ENCODE data around the gene SULT2B1. TPM values are rescaled to one million over a fixed set of nuclear protein-coding genes. Genes with fewer than 3 reads are reported as not detected.
"Not testable (repeated sequence)": the region's sequence is repeated elsewhere in the genome, so short reads cannot be mapped to it uniquely, and the experiment has no call there.

SULT2B1 gene
- total and polyA plus RNA-seq, 2 of the 4 experiments (the other 2 are of a cell fraction): 0.09 TPM; not detected in 1

DNA sequence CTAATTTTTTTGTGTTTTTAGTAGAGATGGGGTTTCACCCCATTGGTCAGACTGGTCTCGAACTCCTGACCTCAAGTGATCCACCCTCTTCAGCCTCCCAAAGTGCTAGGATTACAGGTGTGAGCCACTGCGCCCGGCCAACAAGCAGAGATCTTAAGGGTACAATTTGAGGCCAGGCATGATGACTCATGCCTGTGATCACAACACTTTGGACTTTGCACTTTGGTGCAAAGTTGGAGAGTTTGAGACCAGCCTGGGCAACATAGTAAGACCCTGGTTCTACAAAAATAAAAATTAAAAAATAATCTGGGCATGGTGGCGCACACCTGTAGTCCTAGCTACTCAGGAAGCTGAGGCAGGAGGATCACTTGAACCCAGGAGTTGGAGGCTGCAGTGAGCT, 32.5 kb upstream of the SULT2B1 start:
- H3K27ac ChIP-seq (ENCODE audit: insufficient read depth, low read length); H2BK15ac ChIP-seq (ENCODE audit: low read depth, low read length); H3K36me3 ChIP-seq (ENCODE audit: control insufficient read depth, insufficient read depth, low read length); H3K4me3 ChIP-seq (ENCODE audit: insufficient read depth, low read depth, low read length); H3K79me1 ChIP-seq (ENCODE audit: low read depth in 1 of 2, low read length in 2 of 2); H3K18ac ChIP-seq (ENCODE audit: low read depth, low read length); DNase-seq; H3K9me3 ChIP-seq (ENCODE audit: control insufficient read depth, insufficient read depth, low read length); H3K4ac ChIP-seq (ENCODE audit: low read depth, low read length); H4K20me1 ChIP-seq (ENCODE audit: insufficient read depth, low read length); H3K4me2 ChIP-seq (ENCODE audit: low read depth, low read length); H2BK20ac ChIP-seq (ENCODE audit: low read depth, low read length); H3K56ac ChIP-seq (ENCODE audit: extremely low read depth, insufficient read depth, low read length); H2AFZ ChIP-seq (replicated peaks; ENCODE audit: low read length, poor library complexity); CTCF ChIA-PET; H3K4me1 ChIP-seq (ENCODE audit: control insufficient read depth, insufficient read depth, low read length); H2BK5ac ChIP-seq (ENCODE audit: low read depth, low read length, poor library complexity, severe bottlenecking); H3K9me1 ChIP-seq (ENCODE audit: insufficient read depth, low read length); H4K91ac ChIP-seq (ENCODE audit: insufficient read depth, low read depth, low read length); BruUV-seq (replicated peaks); H2AK5ac ChIP-seq (ENCODE audit: low read depth, low read length); H3K27me3 ChIP-seq (ENCODE audit: control insufficient read depth, insufficient read depth, low read length); in situ Hi-C loops (cut with MboI; ENCODE audit: low sequenced_read_pairs); ATAC-seq (ENCODE audit: low read depth); H3K14ac ChIP-seq (replicated peaks; ENCODE audit: low read depth, low read length); POLR2A ChIA-PET (ENCODE audit: unreplicated experiment); H3K9ac ChIP-seq (ENCODE audit: low read depth, low read length); H3K23ac ChIP-seq (ENCODE audit: low read depth, low read length); H4K5ac ChIP-seq (ENCODE audit: low read depth, low read length); H2BK120ac ChIP-seq (ENCODE audit: low read depth, low read length); H4K8ac ChIP-seq (ENCODE audit: low read depth in 2 of 2, low read length in 2 of 2); intact Hi-C loops (cut with micrococcal nuclease); H2AK9ac ChIP-seq (replicated peaks; ENCODE audit: low read depth, low read length, poor library complexity); dilution Hi-C loops (cut with HindIII; ENCODE audit: low sequenced_read_pairs, unreplicated experiment): not testable (repeated sequence)
- 70% methylated on average over 2 of the region's 4 CpGs; no CpG with 5 or more reads in 1 of the 2 experiments for WGBS, 2 experiments (ENCODE audit: extremely low coverage in 2 of 2, insufficient read length in 1 of 2)
